IMR-90 (cell line): ENCODE results near the gene CNPY2. TPM values are rescaled to one million over a fixed set of nuclear protein-coding genes. Genes with fewer than 3 reads are reported as not detected.

Experiments
- ATAC-seq: fragments of 200-7000 bp; cut with Tn5 transposase; 2 replicates; pipeline ENCODE4 v1.9.1; 2020; ENCODE audit warnings: low read depth, mild to moderate bottlenecking, moderate library complexity
- BruUV-seq: library from RNA; stranded (reverse); fragments of 400-500 nt; replicated peaks from 2 replicates; lab custom pipeline; 2021; lab: Mats Ljungman, UMichigan
- CTCF ChIA-PET: fragments of 300-600 bp; formaldehyde crosslinking; extraction: SDS; loops from one replicate; lab custom pipeline; 2021; ENCODE audit warnings: antibody characterized with exemption; lab: Yijun Ruan, JAX
- POLR2A ChIA-PET: fragments of 300-600 bp; sonication (Branson Sonifier 250); formaldehyde crosslinking; loops from one replicate; lab custom pipeline; 2022; ENCODE audit warnings: antibody characterized with exemption; ENCODE audit not compliant: unreplicated experiment; lab: Charles Lee
- DNase-seq: peaks from one replicate; pipeline ENCODE4 v3.0.0; 2013
- H2AFZ ChIP-seq: replicated peaks from 2 replicates; pipeline ENCODE3; 2013; ENCODE audit warnings: low read length, mild to moderate bottlenecking; ENCODE audit not compliant: poor library complexity
- H2AK5ac ChIP-seq: 2 replicates; pipeline ENCODE4 v1.6.1; 2013; ENCODE audit warnings: low read depth, low read length, inconsistent platforms
- H2AK9ac ChIP-seq: replicated peaks from 2 replicates; pipeline ENCODE3; 2013; ENCODE audit warnings: mild to moderate bottlenecking, low read depth, low read length, moderate library complexity; ENCODE audit not compliant: poor library complexity
- H2BK120ac ChIP-seq: 2 replicates; pipeline ENCODE4 v1.6.1; 2013; ENCODE audit warnings: low read depth, low read length, inconsistent platforms
- H2BK15ac ChIP-seq: 3 replicates; pipeline ENCODE4 v1.6.1; 2013; ENCODE audit warnings: low read depth, low read length, inconsistent platforms
- H2BK20ac ChIP-seq: 2 replicates; pipeline ENCODE4 v1.6.1; 2013; ENCODE audit warnings: low read depth, mild to moderate bottlenecking, inconsistent platforms, low read length, moderate library complexity
- H2BK5ac ChIP-seq: 2 replicates; pipeline ENCODE4 v1.6.1; 2013; ENCODE audit warnings: mild to moderate bottlenecking, low read depth, low read length, inconsistent platforms; ENCODE audit not compliant: poor library complexity, severe bottlenecking
- H3K14ac ChIP-seq: replicated peaks from 2 replicates; pipeline ENCODE4 v1.6.1; 2013; ENCODE audit warnings: low read depth, low read length, inconsistent platforms
- H3K18ac ChIP-seq: 2 replicates; pipeline ENCODE4 v1.6.1; 2013; ENCODE audit warnings: low read depth, low read length, control low read depth
- H3K23ac ChIP-seq: 2 replicates; pipeline ENCODE4 v1.6.1; 2013; ENCODE audit warnings: low read depth, low read length, inconsistent platforms
- H3K27ac ChIP-seq: 2 replicates; pipeline ENCODE4 v1.5.1; 2013; ENCODE audit warnings: mild to moderate bottlenecking, control low read depth, low read length; ENCODE audit not compliant: insufficient read depth
- H3K27me3 ChIP-seq: 2 replicates; pipeline ENCODE4 v1.6.1; 2013; ENCODE audit warnings: low read length; ENCODE audit not compliant: control insufficient read depth, insufficient read depth
- H3K36me3 ChIP-seq: 2 replicates; pipeline ENCODE4 v1.6.1; 2013; ENCODE audit warnings: low read length, mixed read lengths; ENCODE audit not compliant: control insufficient read depth, insufficient read depth
- H3K4ac ChIP-seq: 2 replicates; pipeline ENCODE4 v1.6.1; 2013; ENCODE audit warnings: low read depth, low read length, inconsistent platforms
- H3K4me1 ChIP-seq: 2 replicates; pipeline ENCODE4 v1.6.1; 2013; ENCODE audit warnings: low read length, mixed read lengths; ENCODE audit not compliant: control insufficient read depth, insufficient read depth
- H3K4me2 ChIP-seq: 2 replicates; pipeline ENCODE4 v1.6.1; 2013; ENCODE audit warnings: low read depth, mild to moderate bottlenecking, control low read depth, low read length, moderate library complexity
- H3K4me3 ChIP-seq: 2 replicates; pipeline ENCODE4 v1.5.1; 2013; ENCODE audit warnings: low read depth, mild to moderate bottlenecking, control low read depth, low read length, moderate library complexity; ENCODE audit not compliant: insufficient read depth
- H3K56ac ChIP-seq: 2 replicates; pipeline ENCODE4 v1.6.1; 2013; ENCODE audit warnings: low read length, inconsistent platforms; ENCODE audit not compliant: insufficient read depth; ENCODE audit errors: extremely low read depth
- H3K79me1 ChIP-seq, 2 experiments: 2 replicates each; pipeline ENCODE4 v1.6.1; 2013; ENCODE audit warnings: low read length in 2 of 2, inconsistent platforms in 1 of 2, low read depth in 1 of 2
- H3K9ac ChIP-seq: 2 replicates; pipeline ENCODE4 v1.6.1; 2013; ENCODE audit warnings: low read depth, low read length, control low read depth
- H3K9me1 ChIP-seq: 2 replicates; pipeline ENCODE4 v1.6.1; 2013; ENCODE audit warnings: low read length, inconsistent platforms; ENCODE audit not compliant: insufficient read depth
- H3K9me3 ChIP-seq: 2 replicates; pipeline ENCODE4 v1.6.1; 2013; ENCODE audit warnings: low read length; ENCODE audit not compliant: control insufficient read depth, insufficient read depth
- H4K20me1 ChIP-seq: 2 replicates; pipeline ENCODE4 v1.6.1; 2013; ENCODE audit warnings: low read length, inconsistent platforms; ENCODE audit not compliant: insufficient read depth
- H4K5ac ChIP-seq: 2 replicates; pipeline ENCODE4 v1.6.1; 2013; ENCODE audit warnings: mild to moderate bottlenecking, low read depth, low read length, control low read depth
- H4K8ac ChIP-seq, 2 experiments: 2 replicates each; pipeline ENCODE4 v1.6.1; 2013; ENCODE audit warnings: low read depth in 2 of 2, low read length in 2 of 2, control low read depth in 1 of 2, inconsistent platforms in 1 of 2
- H4K91ac ChIP-seq: 2 replicates; pipeline ENCODE4 v1.6.1; 2013; ENCODE audit warnings: low read depth, low read length, inconsistent platforms; ENCODE audit not compliant: insufficient read depth
- NFE2L2 ChIP-seq: fragments of 150-350 bp; IDR thresholded peaks from 2 replicates; pipeline ENCODE4 v1.6.1; 2016; ENCODE audit warnings: low read depth, mild to moderate bottlenecking, low read length
- WGBS, 2 experiments: methylation state at CpG; one replicate each; pipeline versions ENCODE4 v1.1.5 to v1.1.7; 2013; ENCODE audit warnings: missing lambda C conversion rate in 2 of 2; ENCODE audit not compliant: insufficient read length in 1 of 2; ENCODE audit errors: extremely low coverage in 2 of 2; 5-methylcytosine and 5-hydroxymethylcytosine counted together
- dilution Hi-C: fragments of 300-500 bp; cut with HindIII; formaldehyde crosslinking; loops from one replicate; pipeline ENCODE4 v1.14.3; 2018; ENCODE audit warnings: low sequenced_read_pairs; ENCODE audit not compliant: unreplicated experiment
- in situ Hi-C: fragments of 300-500 bp; cut with MboI; formaldehyde crosslinking; loops from 3 replicates; pipeline ENCODE4 v1.14.3; 2019; ENCODE audit warnings: low sequenced_read_pairs, inconsistent platforms, mixed read lengths
- intact Hi-C: fragments of 100-400 bp; cut with micrococcal nuclease; formaldehyde crosslinking; loops from 2 replicates; pipeline ENCODE4 v1.10.0; 2022
- microRNA-seq, 2 experiments: library from miRNA; stranded (forward) in 1 of 2; unstranded in 1 of 2; fragments of 10-50 nt in 1 of 2; fragments of <30 nt in 1 of 2; gene quantifications in 1 of 2; microRNA quantifications in 1 of 2; one replicate each; pipeline versions ENCODE3 to v1.1.0; 2013 to 2020; ENCODE audit not compliant: insufficient read depth in 1 of 2, insufficient read length in 1 of 2, unreplicated experiment in 1 of 2
- polyA plus RNA-seq, 3 experiments: library from polyadenylated mRNA; depleted of rRNA; stranded (reverse); fragments of >200 nt; gene quantifications; 2 replicates each; pipeline ENCODE4 v1.2.3, GENCODE V29; 2012; ENCODE audit warnings: low replicate concordance in 1 of 3
- small RNA-seq, 5 experiments: library from RNA; depleted of rRNA; stranded (forward); fragments of <200 nt; gene quantifications; one replicate each; pipeline ENCODE3, GENCODE V24; 2012
- total RNA-seq: library from RNA; depleted of rRNA; stranded (reverse); fragments of >200 nt; gene quantifications from 2 replicates; pipeline ENCODE4 v1.2.3, GENCODE V29; 2012; rRNA removed
- TF ChIP-seq, protein P1 (sequence below): fragments of 150-350 bp; IDR thresholded peaks from 2 replicates; pipeline ENCODE4 v1.6.1; 2017; ENCODE audit warnings: mild to moderate bottlenecking, antibody characterized with exemption, low read length, low read depth
- TF ChIP-seq, protein P2 (sequence below): conservative IDR thresholded peaks from 2 replicates; pipeline ENCODE4 v1.5.1; 2012; ENCODE audit warnings: mild to moderate bottlenecking, low read depth, low read length, improper control_type of control experiment

Gene CNPY2
- total and polyA plus RNA-seq, 2 of the 4 experiments (the other 2 are of a cell fraction): 65.2 to 175 TPM

DNA sequence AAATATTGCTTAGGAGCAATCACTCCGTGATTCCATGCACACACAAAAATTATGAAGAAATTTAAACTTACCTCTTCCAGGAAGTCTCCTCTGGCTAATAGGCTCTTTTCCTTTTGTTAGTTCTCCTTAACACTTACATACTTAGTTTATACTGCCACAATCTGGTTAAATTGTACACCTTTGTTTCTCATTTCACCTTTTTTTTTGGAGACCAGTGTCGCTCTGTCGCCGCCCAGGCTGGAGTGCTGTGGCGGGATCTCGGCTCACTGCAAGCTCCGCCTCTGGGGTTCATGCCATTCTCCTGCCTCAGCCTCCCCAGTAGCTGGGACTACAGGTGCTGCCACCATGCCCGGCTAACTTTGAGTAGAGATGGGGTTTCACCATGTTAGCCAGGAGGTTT is 55.4 kb downstream of the CNPY2 start:
- no peak overlapping the region for H4K5ac ChIP-seq
- no peak overlapping the region for H3K18ac ChIP-seq
- peaks cover 16% of the 10 kb centered on the region for H3K36me3 ChIP-seq
- peaks cover 19% of the 10 kb centered on the region for H4K20me1 ChIP-seq
- no peak overlapping the region for H3K23ac ChIP-seq
- WGBS, 2 experiments: no CpG with 5 or more reads among the region's 8 CpGs
- no peak overlapping the region for H2BK120ac ChIP-seq
- H3K4me1 ChIP-seq: peaks cover 22% of the 10 kb centered on the region
- no peaks in the 10 kb centered on the region for H3K9me3 ChIP-seq
- H2AFZ ChIP-seq: no peak overlapping the region
- no peak overlapping the region for H3K4me3 ChIP-seq
- in situ Hi-C loops: no loop called here
- no peak overlapping the region for H2BK5ac ChIP-seq
- no peaks in the 10 kb centered on the region for H3K27me3 ChIP-seq
- H2BK15ac ChIP-seq: peak overlapping the region; percentile 60; the same call in 1 of the 3 replicates
- ChIA-PET POLR2A (no interaction called here), CTCF (interaction anchor here (0.8 kb wide), 1 partner anchor 38 kb away, joined by 3 read pairs; no protein-coding TSS in a partner anchor)
- intact Hi-C loops: no loop called here
- no peak overlapping the region for H2BK20ac ChIP-seq
- peaks cover 13 to 27% of the 10 kb centered on the region in 2 experiments for H3K79me1 ChIP-seq
- no peak overlapping the region for H3K27ac ChIP-seq
- H3K14ac ChIP-seq: no peak overlapping the region
- no peak for DNase-seq
- H3K4me2 ChIP-seq: no peak overlapping the region
- H3K9ac ChIP-seq: no peak overlapping the region
- no peak overlapping the region for H4K91ac ChIP-seq
- TF ChIP-seq, protein P1, sequence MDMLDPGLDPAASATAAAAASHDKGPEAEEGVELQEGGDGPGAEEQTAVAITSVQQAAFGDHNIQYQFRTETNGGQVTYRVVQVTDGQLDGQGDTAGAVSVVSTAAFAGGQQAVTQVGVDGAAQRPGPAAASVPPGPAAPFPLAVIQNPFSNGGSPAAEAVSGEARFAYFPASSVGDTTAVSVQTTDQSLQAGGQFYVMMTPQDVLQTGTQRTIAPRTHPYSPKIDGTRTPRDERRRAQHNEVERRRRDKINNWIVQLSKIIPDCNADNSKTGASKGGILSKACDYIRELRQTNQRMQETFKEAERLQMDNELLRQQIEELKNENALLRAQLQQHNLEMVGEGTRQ: no peak
- TF ChIP-seq, protein P2, sequence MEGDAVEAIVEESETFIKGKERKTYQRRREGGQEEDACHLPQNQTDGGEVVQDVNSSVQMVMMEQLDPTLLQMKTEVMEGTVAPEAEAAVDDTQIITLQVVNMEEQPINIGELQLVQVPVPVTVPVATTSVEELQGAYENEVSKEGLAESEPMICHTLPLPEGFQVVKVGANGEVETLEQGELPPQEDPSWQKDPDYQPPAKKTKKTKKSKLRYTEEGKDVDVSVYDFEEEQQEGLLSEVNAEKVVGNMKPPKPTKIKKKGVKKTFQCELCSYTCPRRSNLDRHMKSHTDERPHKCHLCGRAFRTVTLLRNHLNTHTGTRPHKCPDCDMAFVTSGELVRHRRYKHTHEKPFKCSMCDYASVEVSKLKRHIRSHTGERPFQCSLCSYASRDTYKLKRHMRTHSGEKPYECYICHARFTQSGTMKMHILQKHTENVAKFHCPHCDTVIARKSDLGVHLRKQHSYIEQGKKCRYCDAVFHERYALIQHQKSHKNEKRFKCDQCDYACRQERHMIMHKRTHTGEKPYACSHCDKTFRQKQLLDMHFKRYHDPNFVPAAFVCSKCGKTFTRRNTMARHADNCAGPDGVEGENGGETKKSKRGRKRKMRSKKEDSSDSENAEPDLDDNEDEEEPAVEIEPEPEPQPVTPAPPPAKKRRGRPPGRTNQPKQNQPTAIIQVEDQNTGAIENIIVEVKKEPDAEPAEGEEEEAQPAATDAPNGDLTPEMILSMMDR: no peak
- TF ChIP-seq NFE2L2: no peak
- no peak overlapping the region for H2AK9ac ChIP-seq
- no peak overlapping the region for H2AK5ac ChIP-seq
- no peak overlapping the region for H4K8ac ChIP-seq
- no peak overlapping the region for H3K56ac ChIP-seq
- dilution Hi-C loops: no loop called here
- peaks cover 23% of the 10 kb centered on the region for H3K9me1 ChIP-seq
- no peak for ATAC-seq
- no TSS peak for BruUV-seq
- no peak overlapping the region for H3K4ac ChIP-seq

Small RNAs within 50 kb of the gene (microRNA-seq; reads per million reads assigned to microRNA genes)
- gene RNU7-40P (ENCODE audit: insufficient read depth, insufficient read length): not detected

Small RNAs within 50 kb of the gene (small RNA-seq; reads per million reads assigned to genes)
- 0 to 3.0 (median 0.15) reads per million in 5 experiments for gene RNU7-40P

Other genes with a start within 250 kb of the CNPY2 start
- gene ERBB3, start 235.8 kb downstream of the CNPY2 start, total RNA-seq: 2.2 and 2.5 TPM in 2 replicates
- 1.4 and 1.5 TPM in 2 replicates for gene ERBB3, start 235.8 kb downstream of the CNPY2 start, polyA plus RNA-seq (2012; rRNA removed)
- gene PA2G4, start 211.4 kb downstream of the CNPY2 start, total RNA-seq: 198 and 251 TPM in 2 replicates
- 158 and 166 TPM in 2 replicates for gene PA2G4, start 211.4 kb downstream of the CNPY2 start, polyA plus RNA-seq (2012; rRNA removed)
- gene RPL41, start 199.4 kb downstream of the CNPY2 start, total RNA-seq: 1,119 and 1,341 TPM in 2 replicates
- 8,623 and 9,394 TPM in 2 replicates for gene RPL41, start 199.4 kb downstream of the CNPY2 start, polyA plus RNA-seq (2012; rRNA removed)
- 3.3 and 3.6 TPM in 2 replicates for gene ZC3H10, start 197.7 kb downstream of the CNPY2 start, total RNA-seq
- 1.1 and 1.5 TPM in 2 replicates for gene ZC3H10, start 197.7 kb downstream of the CNPY2 start, polyA plus RNA-seq (2012; rRNA removed)
- gene ESYT1, start 187.7 kb downstream of the CNPY2 start, total RNA-seq: 137 and 150 TPM in 2 replicates
- gene ESYT1, start 187.7 kb downstream of the CNPY2 start, polyA plus RNA-seq (2012; rRNA removed): 153 and 157 TPM in 2 replicates
- 78.3 and 90.0 TPM in 2 replicates for gene MYL6B, start 163.4 kb downstream of the CNPY2 start, total RNA-seq
- gene MYL6B, start 163.4 kb downstream of the CNPY2 start, polyA plus RNA-seq (2012; rRNA removed): 112 and 117 TPM in 2 replicates
- 4,816 and 6,155 TPM in 2 replicates for gene MYL6, start 157.6 kb downstream of the CNPY2 start, total RNA-seq
- gene MYL6, start 157.6 kb downstream of the CNPY2 start, polyA plus RNA-seq (2012; rRNA removed): 6,979 and 8,569 TPM in 2 replicates
- 41.4 and 42.3 TPM in 2 replicates for gene SMARCC2, start 126.5 kb downstream of the CNPY2 start, total RNA-seq
- 43.8 and 44.3 TPM in 2 replicates for gene SMARCC2, start 126.5 kb downstream of the CNPY2 start, polyA plus RNA-seq (2012; rRNA removed)
- 191 and 272 TPM in 2 replicates for gene RNF41, start 94.1 kb downstream of the CNPY2 start, total RNA-seq
- gene RNF41, start 94.1 kb downstream of the CNPY2 start, polyA plus RNA-seq (2012; rRNA removed): 112 and 125 TPM in 2 replicates
- gene NABP2, start 91.6 kb downstream of the CNPY2 start, total RNA-seq: 29.2 and 31.4 TPM in 2 replicates
- 37.4 and 42.5 TPM in 2 replicates for gene NABP2, start 91.6 kb downstream of the CNPY2 start, polyA plus RNA-seq (2012; rRNA removed)
- gene SLC39A5, start 85.9 kb downstream of the CNPY2 start, total RNA-seq: not detected in 2 replicates
- gene SLC39A5, start 85.9 kb downstream of the CNPY2 start, polyA plus RNA-seq (2012; rRNA removed): not detected in 2 replicates
- gene ANKRD52, start 57.6 kb downstream of the CNPY2 start, total RNA-seq: 15.4 and 16.1 TPM in 2 replicates
- gene ANKRD52, start 57.6 kb downstream of the CNPY2 start, polyA plus RNA-seq (2012; rRNA removed): 35.9 and 36.2 TPM in 2 replicates
- 4.7 TPM in 2 replicates for gene COQ10A, start 49.0 kb downstream of the CNPY2 start, total RNA-seq
- gene COQ10A, start 49.0 kb downstream of the CNPY2 start, polyA plus RNA-seq (2012; rRNA removed): 10.2 and 10.8 TPM in 2 replicates
- gene CS, start 15.7 kb downstream of the CNPY2 start, total RNA-seq: 90.5 and 139 TPM in 2 replicates
- 120 and 146 TPM in 2 replicates for gene CS, start 15.7 kb downstream of the CNPY2 start, polyA plus RNA-seq (2012; rRNA removed)
- 7.5 and 9.7 TPM in 2 replicates for gene PAN2, start 18.0 kb upstream of the CNPY2 start, total RNA-seq
- 16.6 and 20.2 TPM in 2 replicates for gene PAN2, start 18.0 kb upstream of the CNPY2 start, polyA plus RNA-seq (2012; rRNA removed)
- gene IL23A, start 22.9 kb upstream of the CNPY2 start, total RNA-seq: not detected in 2 replicates
- 0.17 and 0.55 TPM in 2 replicates for gene IL23A, start 22.9 kb upstream of the CNPY2 start, polyA plus RNA-seq (2012; rRNA removed)
- gene STAT2, start 44.1 kb upstream of the CNPY2 start, total RNA-seq: 125 and 182 TPM in 2 replicates
- 63.9 and 99.3 TPM in 2 replicates for gene STAT2, start 44.1 kb upstream of the CNPY2 start, polyA plus RNA-seq (2012; rRNA removed)
- not detected in 2 replicates for gene APOF, start 46.9 kb upstream of the CNPY2 start, total RNA-seq
- not detected in 2 replicates for gene APOF, start 46.9 kb upstream of the CNPY2 start, polyA plus RNA-seq (2012; rRNA removed)
- 9.4 and 10.4 TPM in 2 replicates for gene TIMELESS, start 133.4 kb upstream of the CNPY2 start, total RNA-seq
- gene TIMELESS, start 133.4 kb upstream of the CNPY2 start, polyA plus RNA-seq (2012; rRNA removed): 6.0 and 7.3 TPM in 2 replicates
- not detected in 2 replicates for gene MIP, start 138.7 kb upstream of the CNPY2 start, total RNA-seq
- gene MIP, start 138.7 kb upstream of the CNPY2 start, polyA plus RNA-seq (2012; rRNA removed): not detected in 2 replicates
- 1.4 and 1.8 TPM in 2 replicates for gene SPRYD4, start 152.6 kb upstream of the CNPY2 start, total RNA-seq
- gene SPRYD4, start 152.6 kb upstream of the CNPY2 start, polyA plus RNA-seq (2012; rRNA removed): 1.7 TPM in 2 replicates
- under 0.01 and 0.36 TPM in 2 replicates for gene GLS2, start 172.2 kb upstream of the CNPY2 start, total RNA-seq
- gene GLS2, start 172.2 kb upstream of the CNPY2 start, polyA plus RNA-seq (2012; rRNA removed): 0.21 and 0.40 TPM in 2 replicates
- 28.3 and 38.0 TPM in 2 replicates for gene RBMS2, start 205.8 kb upstream of the CNPY2 start, total RNA-seq
- gene RBMS2, start 205.8 kb upstream of the CNPY2 start, polyA plus RNA-seq (2012; rRNA removed): 41.9 and 43.6 TPM in 2 replicates